ENCODE measurements around the gene EFR3B.

DNA sequence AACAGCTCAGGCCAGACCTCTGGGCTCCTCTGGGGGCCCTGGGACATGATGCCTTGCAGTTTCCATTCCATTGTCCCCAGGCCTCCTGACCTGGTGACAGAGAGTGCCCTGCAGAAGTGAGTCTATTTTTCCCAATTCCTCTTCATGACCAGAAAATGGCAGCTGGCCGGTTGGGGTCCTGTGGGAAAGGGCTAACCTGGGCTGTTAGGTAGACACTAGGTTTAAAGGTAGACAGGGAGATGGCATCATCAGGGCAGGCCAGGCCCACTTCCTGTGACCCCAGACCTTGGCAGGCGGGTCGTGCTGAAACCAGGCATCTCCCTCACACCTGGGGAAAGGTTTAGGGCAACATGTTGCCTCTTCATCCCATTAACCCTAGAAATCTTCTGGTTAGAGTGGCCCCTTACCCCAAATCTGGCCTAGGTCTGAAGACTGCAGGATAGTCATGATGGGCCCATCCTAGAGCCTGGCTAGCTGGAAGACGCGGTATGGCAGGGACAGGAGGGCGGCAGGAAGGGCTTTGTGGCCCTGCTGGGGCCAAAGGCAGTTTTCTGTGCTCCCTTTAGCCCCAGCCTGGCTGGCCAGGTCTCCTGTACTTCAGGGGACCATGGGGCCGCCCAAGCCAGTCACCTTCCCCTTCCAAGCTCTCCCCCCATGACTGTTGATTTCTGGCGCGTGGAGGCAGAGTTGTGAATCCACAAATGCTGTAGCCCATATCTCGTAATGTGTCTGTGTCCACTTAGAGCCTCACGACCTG is 116.4 kb downstream of the EFR3B start:
- TF ChIP-seq, protein P1, sequence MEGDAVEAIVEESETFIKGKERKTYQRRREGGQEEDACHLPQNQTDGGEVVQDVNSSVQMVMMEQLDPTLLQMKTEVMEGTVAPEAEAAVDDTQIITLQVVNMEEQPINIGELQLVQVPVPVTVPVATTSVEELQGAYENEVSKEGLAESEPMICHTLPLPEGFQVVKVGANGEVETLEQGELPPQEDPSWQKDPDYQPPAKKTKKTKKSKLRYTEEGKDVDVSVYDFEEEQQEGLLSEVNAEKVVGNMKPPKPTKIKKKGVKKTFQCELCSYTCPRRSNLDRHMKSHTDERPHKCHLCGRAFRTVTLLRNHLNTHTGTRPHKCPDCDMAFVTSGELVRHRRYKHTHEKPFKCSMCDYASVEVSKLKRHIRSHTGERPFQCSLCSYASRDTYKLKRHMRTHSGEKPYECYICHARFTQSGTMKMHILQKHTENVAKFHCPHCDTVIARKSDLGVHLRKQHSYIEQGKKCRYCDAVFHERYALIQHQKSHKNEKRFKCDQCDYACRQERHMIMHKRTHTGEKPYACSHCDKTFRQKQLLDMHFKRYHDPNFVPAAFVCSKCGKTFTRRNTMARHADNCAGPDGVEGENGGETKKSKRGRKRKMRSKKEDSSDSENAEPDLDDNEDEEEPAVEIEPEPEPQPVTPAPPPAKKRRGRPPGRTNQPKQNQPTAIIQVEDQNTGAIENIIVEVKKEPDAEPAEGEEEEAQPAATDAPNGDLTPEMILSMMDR (IDR thresholded peaks at IDR 0.05) = no peak
- TF ChIP-seq EZH2phosphoT487 (IDR thresholded peaks at IDR 0.05) (no peak), EZH2 (IDR thresholded peaks at IDR 0.05) (no peak)

Data from neural progenitor cell (in vitro differentiated cells).